Measurements from ENCODE around the gene LASP1NB.
"Not testable (repeated sequence)": the region's sequence is repeated elsewhere in the genome, so short reads cannot be mapped to it uniquely, and the experiment has no call there.

The LASP1NB gene

DNA sequence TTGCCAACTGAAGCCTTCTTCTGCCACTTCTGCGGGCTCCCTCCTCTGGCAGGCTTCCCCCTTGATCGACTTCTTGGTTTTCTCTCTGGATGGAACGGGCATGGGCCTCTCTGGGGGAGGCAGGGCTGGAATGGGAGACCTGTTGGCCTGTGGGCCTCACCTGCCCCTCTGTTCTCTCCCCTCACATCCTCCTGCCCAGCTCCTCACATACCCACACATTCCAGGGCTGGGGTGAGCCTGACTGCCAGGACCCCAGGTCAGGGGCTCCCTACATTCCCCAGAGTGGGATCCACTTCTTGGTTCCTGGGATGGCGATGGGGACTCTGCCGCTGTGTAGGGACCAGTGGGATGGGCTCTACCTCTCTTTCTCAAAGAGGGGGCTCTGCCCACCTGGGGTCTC is 6.5 kb upstream of the LASP1NB start:
- DNase-seq = no peak

DNA sequence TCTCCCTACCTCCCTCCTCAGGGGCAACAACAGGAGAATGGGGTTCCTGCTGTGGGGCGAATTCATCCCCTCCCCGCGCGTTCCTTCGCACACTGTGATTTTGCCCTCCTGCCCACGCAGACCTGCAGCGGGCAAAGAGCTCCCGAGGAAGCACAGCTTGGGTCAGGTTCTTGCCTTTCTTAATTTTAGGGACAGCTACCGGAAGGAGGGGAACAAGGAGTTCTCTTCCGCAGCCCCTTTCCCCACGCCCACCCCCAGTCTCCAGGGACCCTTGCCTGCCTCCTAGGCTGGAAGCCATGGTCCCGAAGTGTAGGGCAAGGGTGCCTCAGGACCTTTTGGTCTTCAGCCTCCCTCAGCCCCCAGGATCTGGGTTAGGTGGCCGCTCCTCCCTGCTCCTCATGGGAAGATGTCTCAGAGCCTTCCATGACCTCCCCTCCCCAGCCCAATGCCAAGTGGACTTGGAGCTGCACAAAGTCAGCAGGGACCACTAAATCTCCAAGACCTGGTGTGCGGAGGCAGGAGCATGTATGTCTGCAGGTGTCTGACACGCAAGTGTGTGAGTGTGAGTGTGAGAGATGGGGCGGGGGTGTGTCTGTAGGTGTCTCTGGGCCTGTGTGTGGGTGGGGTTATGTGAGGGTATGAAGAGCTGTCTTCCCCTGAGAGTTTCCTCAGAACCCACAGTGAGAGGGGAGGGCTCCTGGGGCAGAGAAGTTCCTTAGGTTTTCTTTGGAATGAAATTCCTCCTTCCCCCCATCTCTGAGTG is 5.9 kb upstream of the LASP1NB start:
- no peak for DNase-seq

DNA sequence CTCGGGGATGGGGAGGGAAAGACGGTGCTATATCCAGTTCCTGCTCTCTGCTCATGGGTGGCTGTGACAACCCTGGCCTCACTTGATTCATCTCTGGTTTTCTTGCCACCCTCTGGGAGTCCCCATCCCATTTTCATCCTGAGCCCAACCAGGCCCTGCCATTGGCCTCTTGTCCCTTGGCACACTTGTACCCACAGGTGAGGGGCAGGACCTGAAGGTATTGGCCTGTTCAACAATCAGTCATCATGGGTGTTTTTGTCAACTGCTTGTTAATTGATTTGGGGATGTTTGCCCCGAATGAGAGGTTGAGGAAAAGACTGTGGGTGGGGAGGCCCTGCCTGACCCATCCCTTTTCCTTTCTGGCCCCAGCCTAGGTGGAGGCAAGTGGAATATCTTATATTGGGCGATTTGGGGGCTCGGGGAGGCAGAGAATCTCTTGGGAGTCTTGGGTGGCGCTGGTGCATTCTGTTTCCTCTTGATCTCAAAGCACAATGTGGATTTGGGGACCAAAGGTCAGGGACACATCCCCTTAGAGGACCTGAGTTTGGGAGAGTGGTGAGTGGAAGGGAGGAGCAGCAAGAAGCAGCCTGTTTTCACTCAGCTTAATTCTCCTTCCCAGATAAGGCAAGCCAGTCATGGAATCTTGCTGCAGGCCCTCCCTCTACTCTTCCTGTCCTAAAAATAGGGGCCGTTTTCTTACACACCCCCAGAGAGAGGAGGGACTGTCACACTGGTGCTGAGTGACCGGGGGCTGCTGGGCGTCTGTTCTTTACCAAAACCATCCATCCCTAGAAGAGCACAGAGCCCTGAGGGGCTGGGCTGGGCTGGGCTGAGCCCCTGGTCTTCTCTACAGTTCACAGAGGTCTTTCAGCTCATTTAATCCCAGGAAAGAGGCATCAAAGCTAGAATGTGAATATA is 4.8 kb upstream of the LASP1NB start:
- no peak for DNase-seq

DNA sequence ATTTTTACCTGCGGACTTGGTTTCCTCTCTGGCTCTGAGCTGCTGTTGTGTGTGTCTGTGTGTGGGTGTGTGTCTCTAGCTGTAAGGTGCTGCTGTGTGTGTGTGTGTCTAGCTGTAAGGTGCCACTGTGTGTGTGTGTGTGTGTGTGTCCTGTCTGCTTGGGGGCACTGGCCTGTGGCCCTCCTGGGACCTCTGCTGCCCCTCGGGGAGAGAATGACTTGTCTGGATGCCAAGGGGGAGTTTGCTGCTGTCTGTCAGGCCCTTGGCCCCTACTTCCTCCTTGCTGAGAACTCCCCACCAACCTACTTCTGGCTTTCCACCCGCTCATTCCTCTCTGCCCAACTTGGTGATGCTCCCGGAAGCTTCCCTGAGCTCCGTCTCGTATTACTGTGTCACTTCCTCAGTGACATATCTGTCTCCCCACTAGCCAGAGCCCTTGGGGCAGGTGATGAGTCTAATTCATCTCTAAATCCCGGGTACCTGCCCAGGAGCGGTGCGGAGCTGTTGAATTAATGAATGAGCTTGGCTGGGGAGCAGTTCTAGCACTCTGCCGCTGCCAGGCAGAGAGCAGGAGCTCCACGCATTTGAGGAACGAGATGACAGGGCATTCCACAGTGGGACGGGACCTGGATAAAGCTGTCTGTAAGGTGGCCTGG is 3.5 kb upstream of the LASP1NB start:
- DNase-seq = no peak

DNA sequence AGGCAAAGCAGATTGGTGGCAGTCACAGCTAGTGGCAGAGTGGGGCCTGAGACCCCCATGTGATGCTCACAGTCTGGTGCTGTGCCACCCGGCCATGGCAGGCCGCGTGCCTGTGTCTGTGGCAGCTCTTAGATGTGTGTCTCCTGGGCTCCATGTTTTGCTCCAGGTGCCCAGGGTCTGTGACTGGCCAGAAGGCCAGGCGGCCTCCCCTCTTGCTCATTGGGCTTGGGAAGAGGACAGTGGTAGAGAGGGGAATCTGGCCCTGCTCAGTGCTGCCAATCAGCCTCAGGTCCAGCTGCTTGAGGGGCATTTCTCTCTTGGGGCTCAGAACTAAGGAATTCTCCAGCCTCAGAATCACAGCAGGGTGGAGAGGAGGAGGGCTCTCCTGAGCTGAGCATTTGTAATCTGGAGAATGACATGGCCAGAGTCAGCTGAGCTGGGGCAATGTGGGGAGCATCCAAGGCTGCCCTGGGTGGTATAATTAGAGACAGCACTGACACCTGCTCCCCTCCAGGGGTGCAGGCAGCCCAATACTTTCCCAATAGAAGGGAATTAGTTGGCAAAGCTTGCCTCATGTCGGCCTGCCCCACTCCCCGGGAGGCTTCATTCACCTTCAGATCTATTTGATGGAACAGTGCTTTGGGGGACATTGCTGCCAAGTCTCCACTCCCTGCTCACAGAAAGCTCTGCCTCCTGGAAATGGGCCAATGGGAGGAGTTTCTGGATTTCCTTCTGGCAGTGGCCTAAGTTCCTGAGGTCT is 2.7 kb upstream of the LASP1NB start:
- no peak for DNase-seq

DNA sequence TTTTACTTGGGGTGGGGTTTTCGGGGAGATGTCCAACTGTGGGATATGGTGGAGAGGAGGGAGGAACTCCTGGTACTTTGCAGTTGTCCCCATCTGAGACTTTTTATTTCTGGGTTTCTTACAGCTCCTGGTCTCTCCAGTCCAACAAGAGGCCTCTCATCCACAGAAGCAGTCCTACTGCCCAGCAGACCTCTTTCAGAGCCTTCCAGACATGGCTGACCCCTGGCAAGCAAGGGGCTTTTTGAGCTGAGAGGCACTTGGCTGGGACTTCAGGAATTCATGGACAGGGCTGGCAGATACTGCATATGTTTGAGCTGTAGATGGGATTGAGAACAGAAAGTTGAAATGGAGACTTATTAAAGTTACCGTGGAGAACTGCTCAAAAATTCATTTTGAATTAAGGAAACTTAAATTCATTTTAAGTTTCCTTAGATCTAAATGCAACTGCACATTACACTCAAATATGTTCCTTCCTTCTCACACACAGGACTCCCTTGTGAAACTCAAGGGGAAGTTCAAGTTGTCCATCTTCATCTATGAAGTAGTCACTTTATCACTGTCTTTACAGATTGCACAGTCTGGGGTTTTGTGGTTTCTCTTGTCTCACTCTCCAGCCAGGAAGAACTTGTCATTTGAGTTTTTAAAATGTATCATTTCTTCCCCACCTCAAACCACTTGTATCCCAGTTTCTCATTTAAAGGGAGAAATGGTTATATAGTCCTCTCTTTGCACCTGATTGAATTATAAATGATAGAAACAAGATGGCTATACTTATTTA is 1.1 kb downstream of the LASP1NB start:
- DNase-seq = no peak

DNA sequence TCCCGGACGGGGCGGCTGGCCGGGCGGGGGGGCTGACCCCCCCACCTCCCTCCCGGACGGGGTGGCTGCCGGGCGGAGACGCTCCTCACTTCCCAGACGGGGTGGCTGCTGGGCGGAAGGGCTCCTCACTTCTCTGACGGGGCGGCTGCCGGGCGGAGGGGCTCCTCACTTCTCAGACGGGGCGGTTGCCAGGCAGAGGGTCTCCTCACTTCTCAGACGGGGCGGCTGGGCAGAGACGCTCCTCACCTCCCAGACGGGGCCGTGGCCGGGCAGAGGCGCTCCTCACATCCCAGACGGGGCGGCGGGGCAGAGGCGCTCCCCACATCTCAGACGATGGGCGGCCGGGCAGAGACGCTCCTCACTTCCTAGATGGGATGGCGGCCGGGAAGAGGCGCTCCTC is 5.4 kb downstream of the LASP1NB start:
- DNase-seq = not testable (repeated sequence)

DNA sequence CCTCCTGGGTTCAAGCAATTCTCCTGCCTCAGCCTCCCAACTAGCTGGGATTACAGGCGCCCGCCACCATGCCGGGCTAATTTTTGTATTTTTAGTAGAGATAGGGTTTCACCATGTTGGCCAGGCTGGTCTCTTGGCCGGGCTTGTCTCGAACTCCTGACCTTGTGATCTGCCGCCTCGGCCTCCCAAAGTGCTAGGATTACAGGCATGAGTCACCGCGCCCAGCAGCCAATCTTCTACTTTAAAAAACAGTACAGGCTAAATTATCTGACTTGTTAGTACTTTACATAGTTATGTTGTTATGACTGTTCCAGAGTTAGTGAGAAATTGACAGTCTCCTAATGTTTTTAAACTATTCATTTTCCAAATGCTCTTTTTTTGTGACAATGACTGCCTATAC is 8.5 kb downstream of the LASP1NB start:
- not testable (repeated sequence) for DNase-seq

DNA sequence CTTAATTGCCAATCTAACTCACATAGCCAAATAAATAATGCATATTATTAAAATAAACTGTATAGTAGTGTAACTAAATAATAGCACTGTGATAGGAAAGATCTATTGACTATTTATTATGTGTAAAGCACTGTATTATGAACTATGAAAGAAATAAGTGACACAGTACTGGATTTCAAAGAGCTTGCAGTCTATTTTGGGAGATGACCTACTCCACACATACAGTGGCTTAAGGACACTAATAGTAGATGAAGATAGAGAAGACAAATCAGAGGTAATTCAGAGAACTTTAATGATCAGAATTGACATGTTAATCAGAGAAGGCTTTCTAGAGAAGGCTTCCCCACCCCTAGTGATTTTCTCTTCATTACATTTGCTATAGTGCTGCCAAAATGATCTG is 14.6 kb downstream of the LASP1NB start:
- DNase-seq = no peak

DNA sequence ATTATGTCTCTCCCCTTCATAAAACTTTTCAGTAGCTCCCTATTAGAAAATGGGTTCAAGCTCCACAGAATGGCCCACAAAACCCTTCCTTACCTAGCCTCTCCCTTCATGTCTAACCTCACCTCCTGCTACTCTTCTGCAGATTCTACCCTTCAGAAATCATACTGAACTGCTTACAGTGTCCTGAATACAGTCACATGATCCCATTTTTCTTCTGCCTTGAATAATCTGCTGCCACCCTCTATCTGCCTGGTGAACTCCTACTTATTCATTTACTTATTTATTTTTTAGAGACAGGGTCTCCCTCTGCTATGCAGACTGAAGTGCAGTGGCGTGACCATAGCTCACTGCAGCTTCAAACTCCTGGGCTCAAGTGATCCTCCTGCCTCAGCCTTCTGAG is 15.0 kb downstream of the LASP1NB start:
- no peak for DNase-seq

DNA sequence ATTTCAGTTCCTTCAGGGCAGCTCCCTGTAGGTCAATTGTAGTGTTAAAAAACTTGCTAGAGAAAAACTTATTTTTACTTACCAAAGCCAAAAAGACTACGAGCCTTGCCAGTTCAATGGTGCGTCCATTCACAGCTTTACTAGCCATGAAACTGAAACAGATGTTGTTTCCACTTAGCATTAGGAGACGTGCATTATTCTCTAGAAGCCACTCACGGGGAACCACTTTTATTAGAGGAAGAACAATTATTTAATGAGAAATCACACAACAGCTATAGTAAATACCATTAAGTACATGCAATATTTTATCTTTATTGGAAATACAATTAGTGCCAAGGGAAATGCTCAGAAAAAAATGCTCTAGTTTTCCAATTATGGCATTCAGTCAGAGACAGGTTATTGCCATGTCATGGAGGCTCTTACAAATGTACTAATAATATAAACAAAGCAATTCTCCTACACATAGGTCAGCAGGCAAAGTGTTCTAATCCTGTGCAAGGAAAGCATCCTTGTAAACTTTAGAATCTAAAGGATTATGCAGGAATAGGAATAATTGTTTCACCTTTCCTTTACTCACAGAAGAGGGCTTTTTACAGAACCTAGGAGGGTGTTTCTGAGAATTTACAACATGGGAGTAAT is 17.4 kb downstream of the LASP1NB start:
- no peak for DNase-seq

DNA sequence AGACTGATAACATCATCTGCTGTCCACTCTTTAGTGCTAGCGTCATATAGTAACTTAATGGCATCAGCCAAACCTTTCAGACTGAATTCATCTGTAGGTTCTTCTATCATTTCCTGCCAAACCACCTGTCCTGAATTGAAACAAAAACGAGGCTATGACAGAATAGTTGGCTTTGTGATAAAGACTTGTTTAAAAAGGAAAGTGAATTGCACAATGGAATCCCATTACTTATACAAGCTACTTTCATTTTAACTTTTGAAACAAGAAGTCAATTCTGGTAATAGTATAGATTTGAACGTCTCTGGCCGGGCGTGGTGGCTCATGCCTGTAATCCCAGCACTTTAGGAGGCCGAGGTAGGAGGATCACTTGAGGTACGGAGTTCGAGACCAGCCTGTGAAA is 18.2 kb downstream of the LASP1NB start:
- DNase-seq = no peak

DNA sequence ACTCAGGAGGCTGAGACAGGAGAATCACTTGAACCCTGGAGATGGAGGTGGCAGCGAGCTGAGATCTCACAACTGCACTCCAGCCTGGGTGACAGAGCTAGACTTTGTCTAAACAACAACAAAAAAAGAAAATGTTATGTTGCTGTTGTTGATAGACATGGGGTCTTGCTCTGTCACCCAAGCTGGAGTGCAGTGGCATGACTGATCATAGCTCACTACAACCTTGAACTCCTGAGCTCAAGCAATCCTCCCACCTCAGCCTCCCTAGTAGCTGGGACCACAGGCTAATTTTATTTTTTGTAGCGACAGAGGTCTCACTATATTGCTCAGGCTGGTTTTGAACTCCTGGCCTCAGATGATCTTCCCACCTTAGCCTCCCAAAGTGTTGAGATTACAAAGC is 21.8 kb downstream of the LASP1NB start:
- no peak for DNase-seq

DNA sequence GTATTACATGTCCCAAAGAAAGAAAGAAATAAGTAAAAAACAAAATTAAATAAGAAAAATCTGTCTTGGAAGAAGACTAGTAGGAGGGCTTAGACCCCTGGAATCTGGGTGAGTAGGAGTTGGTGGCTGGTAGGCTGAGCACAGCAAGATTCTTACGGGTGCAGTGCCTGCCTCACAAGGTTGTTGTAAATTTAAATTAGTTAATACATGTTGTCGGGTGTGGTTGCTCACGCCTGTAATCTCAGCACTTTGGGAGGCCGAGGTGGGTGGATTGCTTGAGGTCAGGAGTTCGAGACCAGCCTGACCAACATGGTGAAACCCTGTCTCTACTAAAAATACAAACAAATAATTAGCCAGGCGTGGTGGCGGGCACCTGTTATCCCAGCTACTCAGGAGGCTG is 28.4 kb downstream of the LASP1NB start:
- not testable (repeated sequence) for DNase-seq

DNA sequence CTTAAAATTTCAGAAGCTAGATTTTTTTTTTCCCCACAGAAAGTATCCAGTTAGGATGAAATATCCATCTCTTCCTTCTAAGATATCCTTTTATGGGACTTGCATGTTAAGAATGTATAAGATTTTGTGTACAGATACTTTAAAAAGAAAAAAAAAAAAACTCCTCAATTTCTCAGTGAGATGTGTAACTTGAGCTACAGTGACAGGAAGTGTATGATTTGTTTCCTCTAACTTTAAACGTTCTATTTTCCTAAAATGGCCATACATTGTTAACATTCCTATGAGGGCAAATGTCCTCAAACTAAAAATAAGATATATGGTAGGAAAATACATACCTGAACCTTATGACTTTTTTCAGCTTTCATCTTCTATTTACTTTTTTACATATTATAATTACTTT is 32.9 kb downstream of the LASP1NB start:
- DNase-seq = no peak

DNA sequence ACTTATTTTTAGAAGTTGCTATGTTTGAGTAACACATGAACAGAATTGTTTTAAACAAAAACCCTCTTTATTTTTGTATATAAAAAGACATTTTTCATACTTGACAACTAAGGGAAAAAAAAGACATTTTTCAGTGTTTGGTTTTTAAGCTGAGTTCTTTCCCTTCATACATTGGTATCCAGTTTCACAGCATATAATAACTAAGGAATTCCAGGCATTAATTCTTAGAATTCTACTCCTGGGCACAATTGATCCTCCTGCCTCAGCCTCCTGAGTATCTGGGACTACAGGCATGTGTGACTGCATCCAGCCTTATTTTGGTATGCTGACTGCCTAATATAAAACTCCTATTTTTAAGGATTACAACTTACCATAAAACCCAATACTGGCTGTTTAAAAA is 33.3 kb downstream of the LASP1NB start:
- DNase-seq = no peak

DNA sequence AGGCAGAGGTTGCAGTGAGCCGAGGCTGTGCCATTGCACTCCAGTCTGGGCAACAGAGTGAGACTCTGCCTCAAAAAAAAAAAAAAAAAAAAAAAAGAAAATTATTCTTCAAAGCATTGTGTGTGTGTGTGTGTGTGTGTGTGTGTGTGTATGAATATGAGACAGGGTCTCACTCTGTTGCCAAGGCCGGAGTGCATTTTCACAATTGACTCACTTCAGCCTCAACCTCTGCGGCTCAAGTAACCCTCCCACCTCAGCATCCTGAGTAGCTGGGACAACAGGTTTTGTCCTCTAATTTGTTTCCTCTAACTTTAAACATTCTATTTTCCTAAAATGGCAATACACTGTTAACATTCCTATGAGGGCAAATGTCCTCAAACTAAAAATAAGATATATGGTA is 34.1 kb downstream of the LASP1NB start:
- no peak for DNase-seq

DNA sequence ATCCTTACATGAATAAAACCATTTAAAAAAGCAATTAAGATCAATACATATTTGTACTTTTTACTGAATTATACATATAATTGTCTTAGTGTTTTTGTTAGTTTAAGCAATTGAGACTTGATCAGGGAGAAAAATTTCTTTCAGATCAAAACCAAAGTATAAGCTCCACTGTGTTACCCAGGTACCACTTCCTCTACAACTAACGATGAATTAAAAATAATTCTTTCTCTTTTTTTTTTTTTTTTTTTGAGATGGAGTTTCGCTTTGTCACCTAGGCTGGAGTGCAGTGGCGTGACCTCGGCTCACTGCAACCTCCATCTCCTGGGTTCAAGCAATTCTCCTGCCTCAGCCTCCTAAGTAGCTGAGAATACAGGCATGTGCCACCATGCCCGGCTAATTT is 35.0 kb downstream of the LASP1NB start:
- DNase-seq = no peak

DNA sequence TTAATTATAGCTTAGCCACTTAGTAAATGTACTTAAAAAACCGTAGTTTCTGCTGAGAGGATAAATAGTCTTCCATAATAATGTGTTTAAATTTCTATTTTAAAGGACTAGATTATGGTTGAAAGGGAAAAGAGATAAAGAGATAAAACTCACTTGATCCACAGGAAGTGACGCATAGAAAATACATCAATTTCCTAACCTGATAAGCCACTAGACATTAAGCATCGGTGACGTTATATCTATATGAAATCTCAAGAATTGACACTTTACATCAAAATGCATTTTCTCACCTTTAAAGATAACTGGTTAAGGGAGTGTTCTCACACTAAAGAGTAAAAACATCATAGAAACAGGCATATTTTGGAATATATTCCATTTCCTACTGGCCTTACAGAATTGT is 36.0 kb downstream of the LASP1NB start:
- DNase-seq = no peak

DNA sequence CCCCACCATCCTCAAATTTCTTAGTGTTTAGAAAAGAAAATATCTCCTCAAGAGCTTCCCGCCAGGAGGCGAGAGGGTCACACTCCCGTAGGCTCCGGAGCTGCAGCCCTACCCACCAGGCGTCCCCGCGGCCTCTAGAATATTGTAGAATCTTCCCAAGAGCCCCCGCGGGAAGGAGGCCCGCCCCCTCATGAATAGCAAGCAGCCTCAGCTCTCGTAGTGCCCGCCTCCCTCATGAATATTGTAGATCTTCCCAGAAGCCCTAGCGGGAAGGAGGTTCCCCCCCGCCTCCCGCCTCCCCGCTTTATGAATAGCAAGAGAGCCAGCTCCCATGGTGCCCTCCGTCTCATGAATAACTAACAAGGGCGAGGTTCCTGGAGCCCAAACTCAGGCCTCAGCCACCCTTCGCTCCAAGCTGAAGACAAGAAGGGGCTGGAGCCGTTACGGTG is 41.9 kb downstream of the LASP1NB start, which contains the start of gene FBXO47:
Gene FBXO47 (minus strand): TSS at position 114 of the 449 bp plus-strand sequence. CDS start 4,378 bp downstream, outside the sequence.
- DNase-seq = peak; percentile 71

DNA sequence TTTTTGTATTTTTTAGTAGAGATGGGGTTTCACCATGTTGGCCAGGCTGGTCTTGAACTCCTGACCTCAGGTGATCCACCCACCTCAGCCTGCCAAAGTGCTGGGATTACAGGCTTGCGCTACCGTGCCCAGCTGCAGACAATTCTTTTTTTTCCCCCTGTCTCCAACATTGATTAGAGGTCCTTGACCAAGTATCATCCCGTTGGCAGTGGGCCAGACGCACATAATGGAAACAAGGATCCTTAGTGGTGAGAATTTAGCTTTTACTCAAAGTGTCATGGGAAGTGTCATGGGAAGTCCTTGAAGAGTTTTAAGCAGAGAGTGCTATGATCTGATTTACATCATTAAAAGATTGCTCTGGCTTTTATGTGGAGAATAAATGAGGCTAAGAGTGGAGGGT is 43.9 kb downstream of the LASP1NB start:
- DNase-seq = no peak
